KOPT-K1 (cell line): ENCODE data around the gene STAT4.

Experiments
- H3K27ac ChIP-seq: fragments of 200-600 bp; sonication (generic); 2 replicates; pipeline ENCODE4 v1.5.1; 2016; ENCODE audit warnings: antibody characterized with exemption, mild to moderate bottlenecking, low read depth, low read length; ENCODE audit not compliant: poor library complexity, severe bottlenecking
- H3K36me3 ChIP-seq: fragments of 200-600 bp; sonication (generic); 2 replicates; pipeline ENCODE4 v1.5.1; 2017; ENCODE audit warnings: antibody characterized with exemption, mild to moderate bottlenecking, low read length, moderate library complexity; ENCODE audit not compliant: insufficient read depth
- H3K9me3 ChIP-seq: fragments of 200-600 bp; sonication (generic); 2 replicates; pipeline ENCODE4 v1.5.1; 2017; ENCODE audit warnings: antibody characterized with exemption, low read length, mild to moderate bottlenecking; ENCODE audit not compliant: insufficient read depth, poor library complexity, severe bottlenecking

STAT4 gene

DNA sequence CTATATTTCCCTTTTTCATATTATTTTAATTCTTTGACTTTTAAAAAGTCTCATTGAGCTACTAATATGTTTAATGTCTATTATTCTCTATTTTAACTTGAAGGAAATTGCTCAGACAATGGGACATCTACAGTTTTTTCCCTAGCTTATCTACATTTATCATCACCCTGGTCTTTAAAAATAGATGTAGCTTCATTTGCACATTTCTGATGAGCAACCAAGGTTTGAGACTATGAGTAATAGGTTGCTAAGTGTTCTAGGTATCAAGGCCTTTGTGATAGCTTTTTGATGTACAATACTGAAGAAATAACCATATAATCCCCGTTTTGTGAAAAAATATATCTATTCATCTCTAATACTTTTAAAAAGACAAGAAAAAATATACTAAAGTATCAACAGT, 47.0 kb downstream of the STAT4 start:
- H3K27ac ChIP-seq: no peak overlapping the region
- H3K36me3 ChIP-seq: no peaks in the 10 kb centered on the region
- H3K9me3 ChIP-seq: no peaks in the 10 kb centered on the region

DNA sequence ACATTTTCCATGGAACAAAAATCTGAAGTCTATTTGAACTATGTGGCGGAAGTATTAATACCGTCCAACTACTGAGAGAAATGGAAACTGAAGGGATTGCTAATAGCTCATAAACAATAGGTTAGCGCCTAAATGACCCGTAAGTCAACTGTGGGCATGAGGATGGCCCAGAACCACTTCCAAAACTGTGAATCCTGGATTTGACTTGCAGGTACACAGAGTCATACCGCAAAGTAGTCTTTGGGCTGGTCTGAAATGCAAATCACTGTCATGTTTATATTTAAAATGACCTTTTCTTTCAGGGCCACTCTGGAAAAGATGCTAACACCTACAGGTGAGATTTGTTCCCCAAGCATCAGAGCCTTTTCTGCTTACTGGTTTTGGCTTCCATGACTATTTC, 50.6 kb downstream of the STAT4 start:
- H3K36me3 ChIP-seq: no peaks in the 10 kb centered on the region
- no peak overlapping the region for H3K27ac ChIP-seq
- H3K9me3 ChIP-seq: peaks cover 5% of the 10 kb centered on the region

DNA sequence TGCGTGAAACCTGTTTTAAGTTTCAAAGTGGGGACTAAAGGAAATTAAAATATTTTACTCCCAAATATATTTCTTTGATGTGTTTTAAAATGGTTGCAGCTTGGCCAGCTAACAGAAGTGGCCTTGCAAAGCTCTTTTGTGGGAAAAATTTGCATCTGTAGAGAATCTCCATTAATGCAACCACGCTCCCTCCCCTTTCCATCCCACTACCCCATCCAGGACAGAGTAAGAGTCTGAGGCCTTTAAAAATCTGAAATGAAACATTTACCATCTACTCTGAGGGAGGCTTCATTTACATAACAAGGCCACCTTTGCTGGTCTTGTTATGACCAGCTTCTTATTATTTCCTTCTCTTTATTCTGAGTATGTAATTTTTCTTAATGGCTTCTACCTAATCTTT, 63.5 kb downstream of the STAT4 start:
- H3K27ac ChIP-seq: no peak overlapping the region
- H3K36me3 ChIP-seq: no peaks in the 10 kb centered on the region
- H3K9me3 ChIP-seq: peaks cover 20% of the 10 kb centered on the region

DNA sequence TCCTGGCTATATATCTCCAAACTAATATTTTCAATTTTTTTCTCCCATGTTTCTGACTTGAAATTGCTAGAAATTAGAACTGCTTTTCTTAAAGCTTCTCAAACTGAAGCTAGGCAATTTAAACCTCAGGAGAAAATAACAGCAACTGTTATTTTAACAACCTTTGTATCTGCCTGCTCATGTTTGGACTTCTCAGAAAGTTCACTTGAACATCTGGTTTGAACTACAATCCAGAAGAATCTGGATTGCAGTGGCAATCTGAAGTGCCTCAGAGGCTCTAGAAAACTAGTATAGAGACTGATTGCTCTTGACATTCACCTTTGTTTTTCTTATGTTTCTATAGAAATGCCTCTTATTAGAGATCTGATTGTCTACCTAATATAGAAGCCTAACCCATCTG, 64.1 kb downstream of the STAT4 start:
- peaks cover 20% of the 10 kb centered on the region for H3K9me3 ChIP-seq
- H3K36me3 ChIP-seq: no peaks in the 10 kb centered on the region
- no peak overlapping the region for H3K27ac ChIP-seq

DNA sequence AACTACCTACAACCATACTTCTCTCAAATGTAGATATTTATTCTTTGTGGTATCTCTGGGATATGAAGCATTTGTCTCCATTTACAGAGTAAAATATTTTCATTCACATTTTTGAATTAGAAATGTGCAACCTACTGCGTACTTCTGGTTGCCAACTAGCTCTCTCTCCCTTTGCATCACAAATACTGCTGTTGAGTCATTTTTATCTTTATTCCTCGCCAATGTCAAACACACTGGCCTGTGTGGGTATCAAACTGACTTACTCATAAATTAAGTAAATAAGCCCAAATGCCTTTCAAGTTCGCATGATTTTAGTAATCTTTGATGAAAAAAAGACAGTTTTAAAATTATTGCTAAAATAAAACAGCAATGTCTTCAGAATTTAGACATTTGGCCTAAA, 67.3 kb downstream of the STAT4 start:
- Histone ChIP-seq H3K9me3 (peaks cover 20% of the 10 kb centered on the region), H3K27ac (no peak overlapping the region), H3K36me3 (no peaks in the 10 kb centered on the region)

DNA sequence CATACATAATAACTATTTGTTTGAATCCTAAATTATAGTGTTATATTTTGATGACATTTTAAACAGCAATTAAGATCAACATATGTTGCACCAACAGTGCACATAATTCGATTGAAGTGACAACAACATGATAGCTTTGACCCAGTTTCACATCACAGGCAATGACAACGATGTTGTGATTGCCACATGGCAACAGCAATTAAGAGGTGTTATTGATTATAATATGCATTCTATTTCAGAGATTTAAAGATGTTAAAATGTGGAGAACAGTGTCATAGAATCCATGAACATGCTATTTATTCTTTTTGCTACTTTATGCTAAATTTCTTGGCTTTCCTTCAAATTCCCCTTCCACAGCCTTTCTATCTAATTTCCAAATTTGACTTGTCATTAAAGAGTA, 68.5 kb downstream of the STAT4 start:
- peaks cover 20% of the 10 kb centered on the region for H3K9me3 ChIP-seq
- no peaks in the 10 kb centered on the region for H3K36me3 ChIP-seq
- no peak overlapping the region for H3K27ac ChIP-seq

DNA sequence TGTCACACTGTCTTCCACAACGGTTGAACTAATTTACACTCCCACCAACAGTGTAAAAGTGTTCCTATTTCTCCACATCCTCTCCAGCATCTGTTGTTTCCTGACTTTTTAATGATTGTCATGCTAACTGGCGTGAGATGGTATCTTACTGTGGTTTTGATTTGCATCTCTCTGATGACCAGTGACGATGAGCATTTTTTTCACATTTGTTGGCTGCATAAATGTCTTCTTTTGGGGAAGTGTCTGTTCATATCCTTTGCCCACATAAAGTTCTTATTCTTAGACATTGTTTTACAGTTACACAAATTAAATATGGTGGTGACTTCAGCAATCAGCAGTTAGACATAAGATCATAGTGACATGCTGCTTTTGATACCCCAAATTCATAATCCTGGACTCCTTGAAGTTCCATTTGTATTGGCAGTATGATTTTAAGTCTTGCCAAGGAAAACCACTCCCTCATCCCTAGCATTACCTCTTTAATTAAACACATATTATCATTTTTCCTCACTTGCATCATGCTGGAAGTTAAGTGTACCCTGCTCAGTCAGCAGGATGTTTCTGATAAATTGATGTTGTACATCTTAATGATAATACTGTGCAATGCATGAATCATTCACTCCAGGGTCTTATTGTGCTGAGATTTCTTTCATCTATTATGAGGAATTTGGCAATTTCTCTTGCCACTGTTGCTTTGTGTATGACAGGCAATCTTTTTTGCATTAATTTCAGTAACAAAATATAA, 69.2 kb downstream of the STAT4 start:
- peaks cover 15% of the 10 kb centered on the region for H3K9me3 ChIP-seq
- H3K36me3 ChIP-seq: no peaks in the 10 kb centered on the region

DNA sequence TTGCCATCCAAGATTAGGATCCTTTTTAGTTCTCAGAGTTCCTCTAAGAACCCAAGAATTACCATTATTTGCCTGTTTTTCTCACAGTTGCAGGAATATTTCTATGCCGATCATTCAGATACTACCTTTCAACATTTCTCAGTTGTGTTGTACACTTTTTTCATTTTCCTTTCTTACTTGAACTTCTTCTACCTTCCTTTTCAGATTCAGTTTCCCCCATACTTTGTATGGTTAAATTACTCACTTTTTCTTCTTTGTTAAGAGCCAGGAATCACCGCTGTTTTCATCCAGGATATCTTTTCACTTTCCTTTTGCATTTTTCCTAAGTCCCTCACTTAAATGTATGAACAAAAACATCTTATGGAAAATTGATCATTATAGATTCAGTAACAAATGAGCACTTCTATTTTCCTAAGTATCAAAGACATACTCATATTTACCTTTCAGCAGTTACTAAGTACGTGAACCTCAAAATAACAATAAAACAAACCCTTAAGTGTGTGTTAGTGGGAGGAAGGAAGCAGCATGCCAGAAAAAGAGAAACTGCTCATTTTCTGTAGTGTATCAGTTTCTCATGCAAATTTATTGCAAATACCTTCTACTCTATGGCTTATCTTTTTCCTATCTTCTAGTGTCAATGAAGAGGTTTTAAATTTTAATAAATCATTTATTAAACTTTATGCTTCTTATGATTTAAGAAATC, 72.5 kb downstream of the STAT4 start:
- Histone ChIP-seq H3K27ac (no peak overlapping the region), H3K9me3 (no peaks in the 10 kb centered on the region), H3K36me3 (no peaks in the 10 kb centered on the region)

More for the DNA sequence above, 69.2 kb downstream of the STAT4 start:
- H3K27ac ChIP-seq: no peak overlapping the region

DNA sequence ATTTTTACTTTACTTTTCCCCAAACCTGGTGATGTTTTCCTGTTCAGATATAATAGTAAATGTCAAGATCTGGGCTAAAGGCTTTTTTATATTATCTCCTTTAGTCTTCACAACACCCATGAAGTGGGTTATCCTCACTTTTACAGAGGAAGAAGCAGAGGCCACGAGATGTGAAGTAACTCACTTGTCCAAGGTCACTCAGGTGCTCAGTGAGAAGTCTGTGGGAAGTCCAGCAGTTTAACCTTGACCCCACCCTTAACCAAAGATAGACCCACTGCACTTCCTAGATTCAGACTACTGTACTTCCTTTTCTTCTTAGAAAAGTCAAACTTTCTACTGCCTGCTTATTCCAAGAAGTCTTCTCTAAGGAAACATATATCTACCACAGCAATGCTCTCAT, 80.5 kb downstream of the STAT4 start:
- peak overlapping the region; percentile 45 for H3K27ac ChIP-seq
- H3K36me3 ChIP-seq: no peaks in the 10 kb centered on the region
- no peaks in the 10 kb centered on the region for H3K9me3 ChIP-seq

DNA sequence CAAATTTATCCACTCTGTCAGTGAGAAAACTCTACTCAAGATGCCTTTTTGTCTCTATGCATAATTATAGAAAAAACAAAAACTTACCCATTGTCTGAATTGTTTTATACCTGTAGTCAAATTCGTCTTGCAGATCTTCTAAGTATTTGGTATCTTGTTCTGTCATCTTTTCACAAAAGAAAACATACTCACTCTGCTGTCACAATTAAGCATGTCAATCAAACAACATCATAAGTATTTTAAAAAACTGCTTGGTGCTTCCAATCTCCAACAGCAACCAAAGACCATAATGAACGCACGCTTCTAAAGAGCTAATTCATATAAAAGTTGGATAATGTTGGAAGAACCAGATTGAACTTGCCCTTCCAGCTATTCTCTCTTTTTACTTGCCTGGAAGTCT, 81.2 kb downstream of the STAT4 start:
- Histone ChIP-seq H3K36me3 (no peaks in the 10 kb centered on the region), H3K27ac (peak overlapping the region; percentile 45), H3K9me3 (no peaks in the 10 kb centered on the region)

DNA sequence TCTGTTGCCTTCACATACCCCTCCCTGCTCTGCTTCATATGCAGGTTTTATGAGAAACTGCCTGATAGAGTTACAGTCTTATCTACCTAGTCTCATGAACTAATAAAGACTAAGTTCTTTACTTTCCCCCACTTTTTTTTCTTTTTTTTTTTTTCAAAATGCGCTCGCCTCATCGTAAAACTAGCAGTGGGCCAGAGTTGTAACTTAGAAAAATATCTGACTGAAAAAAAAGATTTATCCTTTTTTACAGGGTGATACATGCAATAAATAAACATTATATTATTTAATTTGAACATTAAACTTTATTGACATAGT, 83.9 kb downstream of the STAT4 start:
- no peaks in the 10 kb centered on the region for H3K36me3 ChIP-seq
- peak overlapping the region; percentile 95 for H3K27ac ChIP-seq
- H3K9me3 ChIP-seq: no peaks in the 10 kb centered on the region

DNA sequence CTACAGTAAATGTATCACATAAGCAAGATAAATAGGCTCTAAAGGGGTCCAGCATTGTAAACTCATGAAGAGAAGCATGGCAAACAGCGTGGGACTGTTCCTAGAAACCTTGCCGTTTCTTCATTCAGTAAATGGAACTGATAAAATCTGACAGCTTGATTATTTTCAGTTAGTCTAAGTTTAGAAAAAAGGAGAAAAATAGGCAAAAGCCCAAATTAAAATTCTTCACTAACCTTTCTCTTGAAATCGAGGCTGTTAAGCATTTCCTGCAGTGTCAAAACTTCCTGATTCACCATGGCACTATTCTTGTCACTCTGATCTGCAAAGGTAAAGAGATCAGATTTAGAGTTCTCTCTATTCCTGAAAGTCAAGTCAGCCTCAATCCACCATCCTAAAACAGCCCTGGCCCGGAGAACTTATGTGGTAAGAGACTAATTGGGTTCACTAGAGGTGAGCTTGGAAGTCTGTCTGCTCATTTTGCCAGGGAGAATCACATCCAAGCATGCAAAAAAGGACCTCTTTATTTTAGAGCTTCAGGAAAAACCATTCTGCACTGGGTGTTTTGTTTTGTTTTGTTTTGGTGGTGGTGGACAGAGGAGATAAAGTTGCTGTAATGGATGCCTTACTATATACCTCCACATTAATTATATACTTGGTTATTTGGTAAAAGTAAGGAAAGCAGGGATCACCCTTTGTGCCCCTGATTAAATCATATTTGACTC, 84.4 kb downstream of the STAT4 start:
- peak overlapping the region; percentile 95 for H3K27ac ChIP-seq
- no peaks in the 10 kb centered on the region for H3K9me3 ChIP-seq
- H3K36me3 ChIP-seq: no peaks in the 10 kb centered on the region

DNA sequence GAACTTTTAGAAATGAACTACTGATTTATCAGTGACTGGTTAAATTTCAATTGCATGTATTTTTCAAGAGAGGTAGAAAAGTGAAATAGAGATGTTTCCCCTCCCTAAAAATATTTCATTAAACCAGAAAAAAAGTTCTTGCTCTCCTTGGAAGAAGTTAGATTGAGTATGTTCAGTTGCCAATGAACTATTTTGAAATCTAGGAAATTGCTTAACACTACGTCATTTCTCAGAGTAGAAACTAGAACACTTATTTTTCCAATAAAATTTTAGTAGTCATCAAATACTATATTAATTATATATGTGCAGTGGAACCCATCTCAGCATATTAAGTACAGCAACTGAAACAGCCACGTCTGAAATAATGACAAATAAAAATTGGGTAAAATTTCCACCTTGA, 85.0 kb downstream of the STAT4 start:
- peak overlapping the region; percentile 95 for H3K27ac ChIP-seq
- no peaks in the 10 kb centered on the region for H3K9me3 ChIP-seq
- H3K36me3 ChIP-seq: no peaks in the 10 kb centered on the region

DNA sequence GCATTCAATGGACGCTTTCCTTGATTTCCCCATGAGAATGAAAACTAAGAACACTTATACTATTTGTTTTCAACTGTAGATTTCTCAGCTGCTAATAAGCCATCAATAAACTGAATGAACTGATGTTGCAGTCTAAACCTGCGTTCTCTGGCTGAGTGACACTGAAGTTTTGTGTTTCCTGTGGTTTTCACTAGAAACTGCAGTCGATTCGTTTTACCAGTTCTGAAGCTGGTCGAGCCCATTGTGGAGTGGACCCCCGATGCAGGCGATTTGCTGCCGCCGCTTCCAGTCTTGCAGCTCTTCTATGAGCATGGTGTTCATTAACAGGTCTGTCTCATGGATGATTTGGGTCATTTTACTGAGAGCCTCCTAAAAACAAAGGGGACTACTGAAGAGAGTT, 86.2 kb downstream of the STAT4 start:
- Histone ChIP-seq H3K27ac (peak overlapping the region; percentile 95), H3K9me3 (no peaks in the 10 kb centered on the region), H3K36me3 (no peaks in the 10 kb centered on the region)

DNA sequence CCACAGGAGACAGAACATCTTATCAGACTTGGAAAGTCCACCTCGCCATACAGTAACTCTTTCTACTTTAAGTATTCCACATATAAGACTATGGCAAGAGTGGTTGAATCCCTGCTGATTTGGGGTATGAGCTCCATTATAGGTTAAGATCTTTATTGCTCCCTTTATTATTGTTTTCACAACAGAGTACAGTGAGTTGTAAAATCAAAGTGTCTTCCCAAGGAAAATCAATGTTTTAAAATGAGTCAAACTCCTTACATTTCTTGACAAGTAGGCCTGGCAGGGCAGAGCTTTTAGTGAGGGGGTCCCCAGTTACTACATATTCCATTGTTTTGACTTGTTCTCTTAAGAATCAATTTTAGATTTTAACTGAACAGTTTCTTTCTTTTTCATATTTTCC, 87.2 kb downstream of the STAT4 start:
- Histone ChIP-seq H3K36me3 (no peaks in the 10 kb centered on the region), H3K27ac (peak overlapping the region; percentile 95), H3K9me3 (no peaks in the 10 kb centered on the region)
